Effector memory CD4-positive, alpha-beta T cell (primary cell): Measurements from ENCODE around the gene NINJ1.

Experiments used
- DNase-seq, 3 donors: peaks; one replicate each; pipeline ENCODE4 v3.0.0-alpha.2; 2020
- H3K27ac ChIP-seq: 2 replicates; pipeline ENCODE4 v1.7.0; 2013; ENCODE audit warnings: mild to moderate bottlenecking, low read length, moderate library complexity; ENCODE audit not compliant: insufficient read depth, poor library complexity, severe bottlenecking
- H3K27me3 ChIP-seq: replicated peaks from 2 replicates; pipeline ENCODE4 v1.7.0; 2013; ENCODE audit warnings: mild to moderate bottlenecking, low read length; ENCODE audit not compliant: insufficient read depth, control insufficient read depth, poor library complexity, severe bottlenecking
- H3K36me3 ChIP-seq: 2 replicates; pipeline ENCODE4 v1.7.0; 2013; ENCODE audit warnings: mild to moderate bottlenecking, low read length, moderate library complexity; ENCODE audit not compliant: control insufficient read depth, insufficient read depth
- H3K4me1 ChIP-seq: 2 replicates; pipeline ENCODE4 v1.7.0; 2013; ENCODE audit warnings: low read length, mild to moderate bottlenecking; ENCODE audit not compliant: control insufficient read depth, insufficient read depth, poor library complexity, severe bottlenecking
- H3K4me3 ChIP-seq: 2 replicates; pipeline ENCODE4 v1.7.0; 2013; ENCODE audit warnings: low read length, low read depth, mild to moderate bottlenecking; ENCODE audit not compliant: insufficient read depth, poor library complexity, severe bottlenecking
- H3K9me3 ChIP-seq: 2 replicates; pipeline ENCODE4 v1.7.0; 2013; ENCODE audit warnings: mild to moderate bottlenecking, low read length, moderate library complexity; ENCODE audit not compliant: control insufficient read depth

NINJ1 gene

DNA sequence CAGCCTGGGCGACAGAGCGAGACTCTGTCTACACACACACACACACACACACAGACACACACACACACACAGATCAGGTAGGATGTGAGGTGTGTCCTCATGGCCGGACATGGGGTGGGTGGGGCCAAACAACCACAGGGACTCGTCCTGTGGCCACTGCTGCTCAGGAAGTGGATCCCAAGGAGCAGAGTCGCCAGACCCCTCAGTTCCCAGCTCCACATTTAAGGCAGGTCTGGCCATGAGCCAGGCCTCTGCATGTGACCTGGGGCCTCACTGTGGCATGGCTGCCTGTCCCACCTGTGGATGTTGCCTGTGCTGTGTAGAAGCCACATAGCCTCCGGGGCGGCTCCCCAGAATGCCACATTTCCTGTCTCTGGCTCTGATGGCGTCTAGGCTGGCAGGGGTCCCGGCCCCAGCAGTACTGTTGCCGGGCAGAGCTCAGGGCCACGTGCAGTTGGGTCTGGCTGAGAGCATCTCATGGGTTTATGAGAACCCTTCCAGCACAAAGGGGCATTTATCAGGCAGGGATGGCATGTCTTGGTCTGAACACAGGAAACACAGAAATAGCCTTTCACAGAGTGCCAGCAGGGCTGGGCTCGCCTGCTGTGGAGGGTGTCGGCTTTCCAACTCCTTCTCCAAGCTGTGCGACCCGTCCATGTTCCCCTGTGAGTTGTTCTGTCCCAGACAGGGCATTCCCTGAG lies 9.9 kb upstream of the NINJ1 start:
- no peaks in the 10 kb centered on the region for H3K36me3 ChIP-seq
- peak overlapping the region; percentile 71 for H3K27ac ChIP-seq
- H3K4me1 ChIP-seq: peaks cover 36% of the 10 kb centered on the region
- no peaks in the 10 kb centered on the region for H3K27me3 ChIP-seq
- DNase-seq: peak; percentile 52 to 67 (median 55)
- peak overlapping the region; percentile 29 for H3K4me3 ChIP-seq
- no peaks in the 10 kb centered on the region for H3K9me3 ChIP-seq

DNA sequence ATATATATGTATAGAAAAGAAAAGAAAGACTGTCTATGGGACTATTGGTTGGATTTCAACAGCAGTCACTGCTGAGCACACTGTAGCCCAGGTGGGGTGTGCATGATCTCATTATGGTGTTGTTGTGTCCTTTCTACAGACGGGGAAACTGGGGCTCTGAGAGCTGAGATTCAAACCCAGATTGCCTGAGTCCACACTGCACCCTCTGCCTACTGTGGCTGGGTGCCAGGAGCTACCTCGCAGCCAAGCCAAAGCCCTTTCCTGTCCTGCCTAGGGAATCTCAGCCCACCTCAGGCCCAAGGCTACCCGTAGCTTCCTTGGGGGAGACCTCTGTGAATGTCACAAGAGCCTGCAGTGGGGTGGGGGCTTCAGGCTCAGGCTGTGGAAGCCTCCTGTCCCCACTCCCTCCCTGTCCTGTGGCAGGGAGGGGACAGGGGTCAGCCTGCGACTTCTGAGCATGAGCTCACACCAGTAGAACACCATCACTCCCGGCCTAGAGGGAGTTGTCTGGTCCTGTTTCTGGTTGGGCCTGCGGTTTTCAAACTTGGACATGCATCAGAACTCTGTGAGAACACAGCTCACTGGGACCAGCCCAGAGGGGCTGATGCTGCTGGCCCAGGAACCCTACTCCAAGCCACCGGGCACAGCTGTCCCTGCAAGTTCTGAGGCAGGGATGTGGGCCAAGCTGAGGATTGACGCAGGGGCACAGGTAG lies 7.9 kb upstream of the NINJ1 start:
- Histone ChIP-seq H3K36me3 (no peaks in the 10 kb centered on the region), H3K4me3 (no peak overlapping the region), H3K4me1 (peaks cover 36% of the 10 kb centered on the region), H3K27me3 (no peaks in the 10 kb centered on the region), H3K27ac (peak overlapping the region; percentile 14), H3K9me3 (no peaks in the 10 kb centered on the region)
- DNase-seq: no peak

- H3K27ac ChIP-seq: no peak overlapping the region
- peaks cover 40% of the 10 kb centered on the region for H3K4me1 ChIP-seq
- H3K4me3 ChIP-seq: no peak overlapping the region
- H3K36me3 ChIP-seq: no peaks in the 10 kb centered on the region
- no peaks in the 10 kb centered on the region for H3K9me3 ChIP-seq
- no peak for DNase-seq
- no peaks in the 10 kb centered on the region for H3K27me3 ChIP-seq
Observed at GRCh38 chr9:93139365-93140182, 5.5 kb upstream of the NINJ1 start.

DNA sequence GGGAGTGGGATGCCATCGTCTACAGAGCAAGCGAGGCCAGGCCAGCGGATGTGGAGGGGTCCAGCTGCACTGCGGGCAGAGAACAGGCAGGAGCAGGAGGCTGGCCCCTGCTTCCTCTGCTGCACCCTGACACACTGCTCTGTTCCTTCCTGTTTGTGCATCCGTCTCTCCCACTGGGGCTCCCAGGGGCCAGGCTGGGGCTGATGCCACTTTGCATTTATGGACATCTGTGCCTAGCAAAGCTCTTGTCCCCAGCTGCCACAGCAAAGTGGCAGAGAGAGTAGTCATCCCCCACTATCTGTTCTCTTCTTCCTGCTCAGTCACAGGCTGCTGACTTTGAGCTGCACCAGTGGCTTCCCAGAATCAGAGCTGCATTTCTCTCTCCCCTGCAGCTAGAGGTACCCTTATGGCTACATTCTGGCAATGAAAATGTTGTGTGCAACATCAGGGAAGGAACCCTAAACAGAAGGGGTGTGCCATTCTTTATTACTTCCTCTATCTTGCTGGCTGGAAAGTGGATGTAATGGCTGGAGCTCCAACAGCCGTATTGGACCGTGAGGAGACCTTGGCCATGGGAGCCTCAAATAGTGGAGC lies 4.2 kb upstream of the NINJ1 start:
- H3K36me3 ChIP-seq: no peaks in the 10 kb centered on the region
- H3K9me3 ChIP-seq: no peaks in the 10 kb centered on the region
- no peak overlapping the region for H3K27ac ChIP-seq
- H3K4me1 ChIP-seq: peaks cover 30% of the 10 kb centered on the region
- no peaks in the 10 kb centered on the region for H3K27me3 ChIP-seq
- H3K4me3 ChIP-seq: no peak overlapping the region
- no peak for DNase-seq

DNA sequence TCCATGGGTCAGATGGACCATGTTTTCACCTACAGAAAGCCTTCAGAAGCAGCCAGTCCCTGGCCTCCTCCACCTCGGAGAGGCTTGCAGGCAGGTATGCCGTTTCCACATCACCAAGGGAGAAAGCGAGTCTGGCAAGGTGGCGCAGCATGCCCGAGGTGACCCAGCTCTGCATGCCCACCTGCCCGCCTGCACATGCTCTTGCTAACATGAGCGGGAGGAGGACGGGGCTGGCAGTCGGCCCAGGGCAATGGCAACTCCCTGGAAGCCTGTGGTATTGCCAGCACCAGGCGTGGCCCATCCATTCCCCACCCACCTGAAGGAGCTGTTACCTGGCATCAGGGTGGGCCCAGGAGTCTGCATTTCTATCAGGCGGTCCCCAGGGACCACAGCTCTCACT lies 3.3 kb upstream of the NINJ1 start:
- H3K4me1 ChIP-seq: peaks cover 30% of the 10 kb centered on the region
- no peak overlapping the region for H3K4me3 ChIP-seq
- no peaks in the 10 kb centered on the region for H3K9me3 ChIP-seq
- H3K36me3 ChIP-seq: no peaks in the 10 kb centered on the region
- no peak overlapping the region for H3K27ac ChIP-seq
- no peak for DNase-seq
- H3K27me3 ChIP-seq: no peaks in the 10 kb centered on the region

DNA sequence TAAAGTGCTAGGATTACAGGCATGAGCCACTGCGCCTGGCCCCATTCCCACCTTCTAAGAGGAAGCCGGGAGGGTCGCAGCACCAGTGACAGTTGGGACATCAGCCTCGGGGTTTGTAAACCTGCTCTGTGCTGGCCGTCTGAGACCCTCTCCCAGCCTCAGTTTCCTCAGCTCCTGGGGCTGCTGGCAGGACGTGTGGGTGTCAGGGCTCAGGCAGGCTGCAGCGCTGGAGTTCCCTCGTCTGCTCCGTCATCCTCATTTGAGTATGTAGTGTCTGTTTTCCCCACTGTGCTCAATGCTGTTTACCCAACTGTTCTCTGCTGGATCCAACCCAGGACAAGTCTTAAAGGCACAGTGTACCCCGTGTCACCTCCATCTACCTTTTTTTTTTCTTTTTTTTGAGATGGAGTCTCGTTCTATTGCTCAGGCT lies 2.0 kb upstream of the NINJ1 start:
- no peaks in the 10 kb centered on the region for H3K36me3 ChIP-seq
- no peak for DNase-seq
- no peak overlapping the region for H3K27ac ChIP-seq
- H3K4me1 ChIP-seq: peaks cover 32% of the 10 kb centered on the region
- no peak overlapping the region for H3K4me3 ChIP-seq
- no peaks in the 10 kb centered on the region for H3K9me3 ChIP-seq
- H3K27me3 ChIP-seq: no peaks in the 10 kb centered on the region

- no peak for DNase-seq
- H3K27me3 ChIP-seq: no peaks in the 10 kb centered on the region
- H3K4me3 ChIP-seq: peak overlapping the region; percentile 94
- peak overlapping the region; percentile 98 for H3K27ac ChIP-seq
- peaks cover 33% of the 10 kb centered on the region for H3K4me1 ChIP-seq
- H3K36me3 ChIP-seq: no peaks in the 10 kb centered on the region
- H3K9me3 ChIP-seq: no peaks in the 10 kb centered on the region
Observed at GRCh38 chr9:93134740-93135444, 841 bp upstream of the NINJ1 start.

DNA sequence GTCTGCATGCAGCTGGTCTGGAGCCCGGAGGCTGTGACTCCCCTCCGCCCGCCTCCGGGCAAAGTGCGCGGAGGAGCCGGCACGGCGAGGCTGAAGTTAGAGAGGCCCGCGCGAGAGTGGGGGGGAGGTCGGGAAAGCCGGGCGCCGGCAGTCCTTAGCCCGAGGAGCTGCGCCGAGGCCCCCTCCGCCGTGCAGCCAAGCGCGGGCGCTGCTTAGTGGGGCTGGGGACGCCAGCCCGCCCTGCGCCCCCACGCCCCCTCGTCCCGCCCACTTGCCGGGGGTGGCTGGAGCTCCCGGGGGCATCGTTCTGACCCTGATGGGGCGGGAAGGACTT lies 403 bp downstream of the NINJ1 start:
- Histone ChIP-seq H3K27ac (peak overlapping the region; percentile 98), H3K27me3 (no peaks in the 10 kb centered on the region), H3K36me3 (no peaks in the 10 kb centered on the region), H3K4me3 (peak overlapping the region; percentile 94), H3K9me3 (no peaks in the 10 kb centered on the region), H3K4me1 (peaks cover 33% of the 10 kb centered on the region)
- DNase-seq: no peak

DNA sequence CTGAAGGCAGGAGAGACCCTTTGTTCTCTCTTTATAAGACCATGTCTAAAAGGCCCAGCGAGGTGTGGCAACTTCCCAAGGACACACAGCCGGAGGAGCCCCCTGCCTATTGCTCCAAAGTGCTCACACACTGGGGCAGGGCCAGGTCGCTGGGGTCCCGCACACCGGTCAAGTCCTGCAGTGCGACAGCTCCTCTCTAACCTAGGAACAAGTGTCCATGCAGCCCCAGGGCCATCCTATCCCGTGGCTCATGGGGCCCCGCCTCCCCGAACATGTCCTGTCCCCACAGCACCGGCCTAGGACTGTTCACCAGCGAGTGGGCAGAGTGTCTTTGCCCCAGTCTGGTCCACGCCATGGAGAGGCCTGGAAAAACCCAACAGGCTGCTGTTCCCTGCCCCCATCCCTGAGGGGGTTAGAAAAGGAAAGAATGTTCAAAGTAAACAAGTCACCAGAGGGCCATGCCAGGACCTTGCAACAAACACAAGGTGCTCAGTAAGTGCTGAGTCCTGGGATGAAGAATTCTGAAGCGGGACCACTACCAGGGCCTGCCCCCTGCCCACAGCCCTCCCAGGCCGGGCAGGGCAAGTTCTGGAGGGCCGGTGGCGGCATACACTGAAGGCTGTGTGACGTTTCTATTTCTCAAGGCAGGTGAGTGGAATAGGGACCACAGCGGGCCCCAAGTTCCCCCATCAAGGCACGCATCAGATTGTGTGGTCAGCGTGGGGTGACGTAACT lies 938 bp downstream of the NINJ1 start:
- peak; percentile 59 to 67 (median 66) for DNase-seq
- H3K9me3 ChIP-seq: no peaks in the 10 kb centered on the region
- peak overlapping the region; percentile 94 for H3K4me3 ChIP-seq
- H3K4me1 ChIP-seq: peaks cover 33% of the 10 kb centered on the region
- peak overlapping the region; percentile 98 for H3K27ac ChIP-seq
- H3K27me3 ChIP-seq: no peaks in the 10 kb centered on the region
- no peaks in the 10 kb centered on the region for H3K36me3 ChIP-seq
